ENCODE measurements around the gene TARS1.
A peak's percentile ranks its signal among the peaks of the same experiment; 100 is the strongest.

TARS1 gene

DNA sequence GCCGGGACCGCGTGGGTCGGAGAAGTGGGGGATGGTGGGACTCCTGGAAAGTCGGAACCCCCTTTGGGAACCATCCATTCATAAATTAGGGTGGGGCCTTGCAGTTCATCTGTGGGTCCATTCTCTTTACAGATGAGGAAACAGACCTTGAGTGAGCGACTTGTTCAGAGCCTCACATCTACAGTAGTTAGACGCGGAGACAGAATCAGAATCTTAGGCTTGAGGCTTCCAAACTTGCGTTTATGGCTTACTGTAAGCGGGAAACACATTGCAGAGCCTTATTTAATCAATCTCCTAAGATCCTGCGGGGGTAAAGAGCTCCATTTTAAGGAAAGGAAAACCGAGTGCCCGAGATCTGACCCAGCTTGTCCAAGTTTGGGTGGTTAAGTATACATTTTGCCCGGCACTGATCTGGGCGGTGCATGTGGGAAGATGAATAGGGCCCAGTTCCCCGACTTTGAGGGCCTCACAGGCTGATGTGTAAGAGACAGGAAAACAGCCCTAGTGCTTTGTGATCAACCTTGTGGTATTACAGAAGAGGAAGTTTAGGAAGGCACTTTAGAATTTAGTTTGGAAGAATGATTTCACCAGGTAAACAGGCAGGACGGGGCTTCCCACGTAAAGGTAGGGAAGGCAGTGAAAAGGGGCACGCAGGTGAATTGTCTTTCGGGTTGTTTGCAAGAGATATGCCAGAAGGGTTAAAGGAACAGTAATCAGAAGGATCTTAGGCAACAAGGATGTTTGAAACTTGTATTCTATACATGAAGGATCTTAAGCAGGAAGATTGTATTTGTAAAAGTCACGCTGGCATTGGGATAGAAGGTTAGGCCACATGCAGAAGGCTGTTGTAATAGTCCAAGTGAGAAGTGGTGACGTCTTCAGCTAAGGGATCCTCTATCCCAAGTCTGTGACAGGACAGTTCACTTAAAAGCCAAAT lies 744 bp downstream of the TARS1 start:
- DNase-seq: peak; percentile 34

DNA sequence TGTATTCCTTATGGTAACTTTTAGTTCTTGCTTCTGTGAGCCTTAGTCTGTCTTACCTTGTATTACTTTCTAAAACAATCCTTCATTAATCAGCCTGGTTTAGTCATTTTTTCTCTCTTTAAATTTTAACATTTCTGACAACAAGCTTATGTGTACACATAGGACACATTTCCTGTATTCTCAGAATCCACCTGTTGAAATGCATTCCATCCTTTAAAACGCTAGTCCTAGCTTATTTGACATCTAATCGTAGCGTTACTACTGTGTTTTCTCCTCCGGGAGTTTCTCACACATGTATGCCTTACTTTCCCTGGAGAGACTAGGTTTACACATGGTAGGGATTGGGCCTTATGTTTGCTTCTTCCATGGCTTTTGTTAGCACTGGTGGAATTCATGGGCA lies 3.8 kb downstream of the TARS1 start:
- no peak for DNase-seq

- no peak for DNase-seq
These were observed 5.0 kb downstream of the TARS1 start for GRCh38 chr5:33445798-33446197.

- no peak for DNase-seq
These were observed 7.4 kb downstream of the TARS1 start for GRCh38 chr5:33448118-33448517.

DNA sequence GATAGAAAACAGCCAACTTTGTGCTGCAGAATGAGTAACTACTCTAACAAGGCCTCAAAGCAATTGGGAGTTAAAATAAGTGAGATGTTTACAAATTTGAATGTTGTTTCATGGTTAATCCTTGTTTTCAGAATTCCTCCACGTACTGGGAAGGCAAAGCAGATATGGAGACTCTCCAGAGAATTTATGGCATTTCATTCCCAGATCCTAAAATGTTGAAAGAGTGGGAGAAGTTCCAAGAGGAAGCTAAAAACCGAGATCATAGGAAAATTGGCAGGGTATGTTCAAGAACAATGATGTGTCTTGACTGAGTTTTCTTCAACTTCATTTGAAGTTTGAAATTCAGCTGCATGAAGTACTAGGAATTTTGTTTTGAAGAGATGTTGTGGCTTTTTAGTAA lies 16.4 kb downstream of the TARS1 start:
- DNase-seq: no peak

GRCh38 chr5:33457817-33458216 lies 17.1 kb downstream of the TARS1 start:
- DNase-seq: no peak

DNA sequence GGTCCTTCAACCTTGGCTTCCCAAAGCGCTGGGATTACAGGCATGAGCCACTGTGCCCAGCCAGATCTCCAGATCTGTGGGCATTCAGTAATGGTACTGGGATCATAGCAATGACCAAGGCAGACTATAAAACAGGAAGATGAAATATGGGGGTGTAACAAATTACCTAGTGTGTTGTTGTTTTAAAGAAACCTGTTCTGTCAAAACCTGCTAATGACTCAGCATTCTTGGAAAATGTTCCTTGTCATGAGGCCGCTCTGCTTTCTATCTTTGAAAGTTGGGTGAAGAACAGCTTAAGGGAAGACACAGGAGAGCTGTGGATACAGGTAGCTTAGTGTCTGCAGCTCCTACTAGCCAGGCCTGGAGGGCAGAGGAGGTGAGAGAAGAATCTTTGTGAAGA lies 19.4 kb downstream of the TARS1 start:
- no peak for DNase-seq

DNA sequence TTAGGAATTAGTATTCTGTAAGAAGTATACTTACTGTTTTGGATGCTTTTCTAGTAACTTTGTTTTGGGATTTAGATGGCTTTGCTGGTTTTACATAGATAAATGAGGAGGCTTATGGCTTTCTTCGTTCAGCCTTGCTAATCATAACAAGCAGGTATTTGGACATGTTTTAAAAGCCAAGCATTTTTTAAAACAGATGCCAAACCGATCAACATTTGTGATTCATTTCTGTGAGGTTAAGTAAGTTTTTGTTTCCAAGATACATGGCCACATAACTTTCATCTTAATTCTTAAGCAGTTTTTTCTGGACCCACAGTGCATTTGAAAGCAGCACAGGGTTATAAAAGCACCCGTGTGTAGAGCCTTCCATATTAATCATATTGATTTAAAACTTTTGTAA lies 21.7 kb downstream of the TARS1 start:
- DNase-seq: no peak

- no peak for DNase-seq
These were observed 24.4 kb downstream of the TARS1 start for GRCh38 chr5:33465120-33465519.

DNA sequence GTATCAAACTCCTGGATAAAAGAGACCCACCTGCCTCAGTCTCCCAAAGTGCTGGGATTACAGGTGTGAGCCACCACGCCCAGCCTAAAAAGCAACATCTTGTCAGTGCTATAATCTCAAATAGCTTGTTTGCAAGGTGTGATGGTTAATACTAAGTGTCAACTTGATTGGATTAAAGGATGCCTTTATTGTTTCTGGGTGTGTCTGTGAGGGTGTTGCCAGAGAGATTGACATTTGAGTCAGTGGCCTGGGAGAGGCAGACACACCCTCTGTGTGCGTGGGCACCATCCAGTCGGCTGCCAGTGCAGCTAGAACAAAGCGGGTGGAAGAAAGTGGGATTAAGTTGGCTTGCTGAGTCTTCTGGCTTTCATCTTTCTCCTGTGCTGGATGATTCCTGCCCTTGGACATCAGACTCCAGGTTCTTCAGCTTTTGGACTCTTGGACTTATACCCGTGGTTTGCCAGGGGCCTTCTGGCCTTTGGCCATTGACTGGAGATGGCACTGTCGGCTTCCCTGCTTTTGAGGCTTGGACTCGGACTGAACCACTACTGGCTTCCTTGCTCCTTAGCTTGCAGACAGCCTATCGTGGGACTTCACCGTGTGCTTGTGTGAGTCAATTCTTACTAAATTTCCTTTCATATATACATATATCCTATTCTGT lies 28.1 kb downstream of the TARS1 start:
- DNase-seq: no peak

DNA sequence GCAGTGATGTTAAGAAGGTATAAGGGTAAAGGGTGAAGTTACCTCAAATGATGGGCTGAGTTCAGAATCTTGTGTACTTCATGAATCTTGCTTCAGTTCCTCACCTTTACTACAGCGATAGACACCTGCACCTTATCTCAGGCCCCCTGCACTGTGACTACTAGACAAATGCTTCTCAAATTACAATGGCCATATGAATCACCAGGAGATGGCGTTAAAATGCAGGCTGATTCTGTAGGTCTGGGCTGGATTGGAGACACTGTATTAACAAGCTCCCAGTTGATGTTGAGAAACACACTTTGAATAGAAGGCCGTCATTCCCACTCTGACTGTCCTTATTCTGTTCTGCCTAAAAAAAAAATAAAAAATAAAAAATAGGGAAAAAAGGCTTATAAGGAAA lies 29.8 kb downstream of the TARS1 start:
- no peak for DNase-seq

- DNase-seq: no peak
These were observed 32.1 kb downstream of the TARS1 start for GRCh38 chr5:33472805-33473409.

DNA sequence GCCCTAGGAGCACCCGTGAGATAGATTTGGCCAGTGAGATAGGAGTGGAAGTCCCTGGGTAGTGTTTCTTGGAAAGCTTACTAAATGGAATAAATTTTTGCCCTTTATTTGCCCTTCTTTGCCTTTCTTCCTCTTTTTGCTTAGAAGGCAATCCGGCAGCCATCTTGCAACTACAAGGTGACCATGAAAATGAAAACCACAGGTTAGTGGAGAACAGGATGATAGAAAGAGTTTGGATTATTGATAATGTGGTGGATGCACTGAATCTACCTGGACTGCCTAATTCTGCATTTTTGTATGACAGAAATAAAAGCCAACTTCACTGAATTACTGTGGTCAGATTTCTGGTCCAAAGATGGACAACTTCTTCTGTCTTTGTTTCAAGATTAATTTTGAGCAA lies 33.2 kb downstream of the TARS1 start:
- DNase-seq: no peak

GRCh38 chr5:33474931-33475499 lies 34.2 kb downstream of the TARS1 start:
- no peak for DNase-seq

DNA sequence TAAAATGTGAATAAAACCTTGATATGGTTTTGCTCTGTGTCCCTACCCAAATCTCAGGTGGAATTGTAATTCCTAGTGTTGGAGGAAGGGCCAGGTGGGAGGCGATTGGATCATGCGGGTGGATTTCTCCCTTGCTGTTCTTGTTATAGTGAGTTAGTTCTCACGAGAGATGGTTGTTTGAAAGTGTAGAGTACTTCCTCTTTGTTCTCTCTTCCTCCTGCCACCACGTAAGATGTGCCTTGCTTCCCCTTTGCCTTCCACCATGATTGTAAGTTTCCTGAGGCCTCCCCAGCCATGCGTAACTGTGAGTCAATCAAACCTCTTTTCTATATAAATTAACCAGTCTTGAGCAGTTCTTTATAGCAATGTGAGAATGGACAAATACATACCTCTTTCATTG lies 34.9 kb downstream of the TARS1 start:
- DNase-seq: no peak

- no peak for DNase-seq
These were observed 36.2 kb downstream of the TARS1 start for GRCh38 chr5:33476992-33477391.

DNA sequence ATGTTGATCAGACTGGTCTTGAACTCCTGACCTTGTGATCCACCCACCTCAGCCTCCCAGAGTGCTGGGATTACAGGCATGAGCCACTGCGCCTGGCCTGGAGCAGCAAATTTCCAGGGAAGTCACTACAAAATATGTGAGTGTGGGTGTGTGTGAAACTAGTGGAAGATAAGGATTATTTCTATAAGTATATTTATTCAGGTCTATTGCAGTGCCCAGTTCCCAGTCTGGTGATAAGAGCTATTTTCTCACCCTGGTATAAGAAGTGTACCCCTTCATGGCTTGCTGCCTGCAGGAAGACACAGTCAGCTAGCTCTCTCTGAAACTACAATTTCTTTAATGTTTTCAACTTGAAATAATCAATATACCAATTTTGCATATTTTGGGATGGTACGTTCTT lies 37.1 kb downstream of the TARS1 start:
- DNase-seq: no peak

DNA sequence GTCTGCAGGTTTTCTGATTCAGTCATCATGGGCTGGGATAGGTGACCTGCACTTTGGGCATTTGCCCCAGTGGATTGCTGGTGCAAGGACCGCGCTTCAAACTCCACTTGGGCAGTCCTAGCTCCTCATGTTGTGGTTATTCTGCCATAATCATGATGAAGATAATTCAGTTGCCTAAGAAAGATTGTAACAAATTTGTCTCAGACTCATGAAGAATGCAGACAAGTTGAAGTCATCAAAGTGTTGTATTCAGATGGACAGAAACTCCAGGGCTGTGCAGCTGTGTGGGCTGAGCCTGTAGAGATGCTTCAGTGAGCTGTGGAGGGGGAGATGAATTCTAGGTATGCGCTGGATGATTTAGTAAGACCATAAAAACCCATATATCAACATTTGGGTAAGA lies 38.5 kb downstream of the TARS1 start:
- DNase-seq: no peak

- no peak for DNase-seq
These were observed 40.1 kb downstream of the TARS1 start for GRCh38 chr5:33480876-33481275.

- no peak for DNase-seq
These were observed 41.6 kb downstream of the TARS1 start for GRCh38 chr5:33482335-33482734.

DNA sequence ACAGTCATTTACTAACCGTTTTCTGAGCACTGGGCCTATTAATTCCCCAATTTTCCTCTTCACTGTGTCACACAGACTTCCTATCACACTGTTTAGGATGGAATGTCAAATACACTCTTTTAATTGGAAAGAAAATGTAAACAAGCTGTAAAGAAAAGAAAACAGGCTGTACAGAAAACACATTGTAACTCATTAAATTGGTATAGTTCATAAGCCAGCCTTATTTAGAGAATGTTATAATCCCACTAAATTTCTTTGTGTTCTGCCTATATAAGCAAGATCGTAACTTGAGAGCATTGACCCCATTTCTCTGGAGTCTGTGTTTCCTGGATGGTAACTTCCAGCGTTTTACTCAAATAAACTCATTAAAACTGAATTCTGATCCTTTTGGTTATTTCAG lies 46.5 kb downstream of the TARS1 start:
- no peak for DNase-seq

DNA sequence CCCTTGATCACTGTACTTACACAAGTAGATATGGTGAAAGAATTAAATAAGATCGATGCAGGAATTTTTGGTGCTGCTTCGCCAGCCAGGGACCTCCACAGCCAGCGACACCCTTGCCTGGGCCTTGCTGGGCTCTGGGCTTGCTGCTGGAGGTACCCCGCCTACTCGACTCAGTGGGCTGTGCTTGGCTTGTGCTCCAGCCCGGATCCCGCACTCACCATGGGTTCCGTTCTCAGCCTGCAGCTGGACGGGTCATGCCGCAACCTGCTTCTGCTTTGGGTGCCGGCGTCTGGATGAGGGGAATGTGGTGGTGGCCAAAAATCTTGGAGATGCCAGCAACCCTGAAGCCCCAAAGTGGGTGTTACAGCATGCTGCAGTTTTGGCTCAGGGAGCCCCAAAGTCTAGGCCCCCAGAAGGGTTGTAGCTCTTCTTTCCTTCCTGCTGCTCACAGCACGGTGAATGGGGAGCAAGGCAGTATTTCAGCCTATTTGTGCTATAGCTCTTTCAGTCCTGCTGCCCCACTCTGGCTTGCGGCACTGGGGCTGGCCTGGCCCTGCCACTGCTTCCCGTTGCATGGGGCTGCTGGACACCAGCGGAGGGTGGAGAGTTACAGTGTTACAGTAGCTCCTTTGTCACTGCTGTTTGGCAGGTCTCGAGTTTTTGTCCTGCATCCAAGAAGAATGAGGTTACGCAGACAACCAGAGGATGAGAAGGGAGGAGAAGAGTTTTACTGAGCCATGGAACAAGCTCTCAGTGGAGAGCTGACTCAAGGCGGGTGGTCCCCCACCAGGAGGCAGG lies 48.0 kb downstream of the TARS1 start:
- no peak for DNase-seq
